Measurements from ENCODE around the gene IFNGR1. TPM values are rescaled to one million over a fixed set of nuclear protein-coding genes. Genes with fewer than 3 reads are reported as not detected.
A peak's percentile ranks its signal among the peaks of the same experiment; 100 is the strongest.

Gene IFNGR1
- total RNA-seq, 3 donors from 2014 or later = 126 to 207 (median 144) TPM

GRCh38 chr6:137246791-137247202 is 27.6 kb upstream of the IFNGR1 start:
- Histone ChIP-seq H3K36me3 (no peaks in the 10 kb centered on the region), H3K4me1 (no peaks in the 10 kb centered on the region), H3K27ac (no peak overlapping the region), H3K9me3 (no peaks in the 10 kb centered on the region), H3K4me3 (no peak overlapping the region), H3K27me3 (no peaks in the 10 kb centered on the region)
- no peak for TF ChIP-seq POLR2AphosphoS5 (IDR thresholded peaks at IDR 0.05)
- TF ChIP-seq POLR2A (IDR thresholded peaks at IDR 0.05) = no peak
- TF ChIP-seq CTCF (IDR thresholded peaks at IDR 0.05) = no peak
- intact Hi-C loops (cut with DNase I; ENCODE audit: low total_unique reads) = no loop called here
- DNase-seq (ENCODE audit: low spot score in 2 of 2) = no peak

GRCh38 chr6:137246164-137246563 is 27.0 kb upstream of the IFNGR1 start:
- no peak for DNase-seq (ENCODE audit: low spot score in 2 of 2)
- no peak for TF ChIP-seq CTCF (IDR thresholded peaks at IDR 0.05)
- TF ChIP-seq POLR2AphosphoS5 (IDR thresholded peaks at IDR 0.05) = no peak
- TF ChIP-seq POLR2A (IDR thresholded peaks at IDR 0.05) = no peak
- no peaks in the 10 kb centered on the region for H3K9me3 ChIP-seq
- no peak overlapping the region for H3K27ac ChIP-seq
- no peak overlapping the region for H3K4me3 ChIP-seq
- no peaks in the 10 kb centered on the region for H3K27me3 ChIP-seq
- H3K4me1 ChIP-seq = peaks cover 0 to 3% of the 10 kb centered on the region in 2 donors
- no peaks in the 10 kb centered on the region for H3K36me3 ChIP-seq
- intact Hi-C loops (cut with DNase I; ENCODE audit: low total_unique reads) = no loop called here

GRCh38 chr6:137241481-137242038 is 22.4 kb upstream of the IFNGR1 start:
- peaks cover 0 to 3% of the 10 kb centered on the region in 2 donors for H3K4me1 ChIP-seq
- intact Hi-C loops (cut with DNase I; ENCODE audit: low total_unique reads) = loop anchor here (5.0 kb wide), 1 partner anchor 386 kb away; no protein-coding TSS in a partner anchor
- TF ChIP-seq CTCF (IDR thresholded peaks at IDR 0.05) = no peak
- no peak for TF ChIP-seq POLR2AphosphoS5 (IDR thresholded peaks at IDR 0.05)
- TF ChIP-seq POLR2A (IDR thresholded peaks at IDR 0.05) = no peak
- no peaks in the 10 kb centered on the region for H3K36me3 ChIP-seq
- no peak overlapping the region for H3K4me3 ChIP-seq
- H3K27me3 ChIP-seq = no peaks in the 10 kb centered on the region
- peak overlapping the region; percentile 54 to 80 for H3K27ac ChIP-seq
- DNase-seq (ENCODE audit: low spot score in 2 of 2) = no peak
- H3K9me3 ChIP-seq = no peaks in the 10 kb centered on the region

- H3K27me3 ChIP-seq = no peaks in the 10 kb centered on the region
- no peak overlapping the region for H3K4me3 ChIP-seq
- H3K27ac ChIP-seq = peak overlapping the region; percentile 45 to 80
- H3K36me3 ChIP-seq = no peaks in the 10 kb centered on the region
- intact Hi-C loops (cut with DNase I; ENCODE audit: low total_unique reads) = loop anchor here (5.0 kb wide), 1 partner anchor 387 kb away; no protein-coding TSS in a partner anchor
- peak in 1 of 2 donors; percentile 67 for DNase-seq (ENCODE audit: low spot score in 2 of 2)
- H3K9me3 ChIP-seq = no peaks in the 10 kb centered on the region
- peak; percentile 28 to 93 (median 43) for TF ChIP-seq POLR2AphosphoS5 (IDR thresholded peaks at IDR 0.05)
- no peak for TF ChIP-seq CTCF (IDR thresholded peaks at IDR 0.05)
- no peak for TF ChIP-seq POLR2A (IDR thresholded peaks at IDR 0.05)
- peaks cover 0 to 3% of the 10 kb centered on the region in 2 donors for H3K4me1 ChIP-seq
Measured at GRCh38 chr6:137240168-137240567, 21.0 kb upstream of the IFNGR1 start.

GRCh38 chr6:137237413-137238170 is 18.4 kb upstream of the IFNGR1 start:
- intact Hi-C loops (cut with DNase I; ENCODE audit: low total_unique reads) = no loop called here
- no peak overlapping the region for H3K4me3 ChIP-seq
- no peaks in the 10 kb centered on the region for H3K27me3 ChIP-seq
- peak overlapping the region; percentile 40 to 59 for H3K27ac ChIP-seq
- no peaks in the 10 kb centered on the region for H3K36me3 ChIP-seq
- no peak for DNase-seq (ENCODE audit: low spot score in 2 of 2)
- H3K4me1 ChIP-seq = peaks cover 5 to 6% of the 10 kb centered on the region in 2 donors
- no peak for TF ChIP-seq CTCF (IDR thresholded peaks at IDR 0.05)
- TF ChIP-seq POLR2A (IDR thresholded peaks at IDR 0.05) = no peak
- no peak for TF ChIP-seq POLR2AphosphoS5 (IDR thresholded peaks at IDR 0.05)
- no peaks in the 10 kb centered on the region for H3K9me3 ChIP-seq

Data from breast epithelium (tissue), 4 donors.